Measurements from ENCODE around the gene MIOS. TPM values are rescaled to one million over a fixed set of nuclear protein-coding genes. Genes with fewer than 3 reads are reported as not detected.

MIOS gene
- total RNA-seq, 1 donor, result 78.3 TPM

DNA sequence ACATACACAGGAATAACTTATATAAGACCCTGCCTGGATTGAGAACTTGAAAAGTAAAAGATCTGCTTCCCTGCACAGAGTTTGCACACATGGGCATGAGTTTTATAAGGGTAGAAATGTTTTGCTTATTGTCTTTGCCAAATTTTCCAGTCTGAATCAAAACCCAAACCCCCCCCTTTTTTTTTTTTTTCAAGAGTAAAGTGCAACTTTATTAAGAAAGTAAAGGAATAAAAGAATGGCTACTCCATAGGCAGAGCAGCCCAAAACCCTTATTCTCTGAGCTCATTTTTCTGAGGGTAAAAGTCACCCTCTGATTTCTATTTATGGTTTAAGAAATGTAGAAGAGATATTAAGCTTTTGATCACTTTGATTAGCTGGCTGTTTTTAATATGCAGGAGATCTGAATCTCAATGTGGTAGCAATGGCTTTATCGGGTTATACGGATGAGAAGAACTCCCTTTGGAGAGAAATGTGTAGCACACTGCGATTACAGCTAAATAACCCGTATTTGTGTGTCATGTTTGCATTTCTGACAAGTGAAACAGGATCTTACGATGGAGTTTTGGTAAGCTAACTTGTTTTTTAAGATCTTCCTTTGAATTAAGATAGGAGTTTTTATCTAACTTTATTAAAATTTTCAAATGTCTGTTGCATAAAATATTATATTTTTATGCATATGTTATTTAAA, 18.7 kb downstream of the MIOS start:
- Histone ChIP-seq H3K4me1 (ENCODE audit: insufficient read depth, low read length) (no peaks in the 10 kb centered on the region), H3K27me3 (ENCODE audit: insufficient read depth, low read length) (no peaks in the 10 kb centered on the region), H3K9me3 (ENCODE audit: low read depth, low read length) (no peaks in the 10 kb centered on the region), H3K4me3 (ENCODE audit: low read length) (no peak overlapping the region)

- Histone ChIP-seq H3K27me3 (ENCODE audit: insufficient read depth, low read length) (no peaks in the 10 kb centered on the region), H3K9me3 (ENCODE audit: low read depth, low read length) (no peaks in the 10 kb centered on the region), H3K4me1 (ENCODE audit: insufficient read depth, low read length) (no peaks in the 10 kb centered on the region), H3K4me3 (ENCODE audit: low read length) (no peak overlapping the region)
Observed at GRCh38 chr7:7595451-7595850, 28.8 kb downstream of the MIOS start.

DNA sequence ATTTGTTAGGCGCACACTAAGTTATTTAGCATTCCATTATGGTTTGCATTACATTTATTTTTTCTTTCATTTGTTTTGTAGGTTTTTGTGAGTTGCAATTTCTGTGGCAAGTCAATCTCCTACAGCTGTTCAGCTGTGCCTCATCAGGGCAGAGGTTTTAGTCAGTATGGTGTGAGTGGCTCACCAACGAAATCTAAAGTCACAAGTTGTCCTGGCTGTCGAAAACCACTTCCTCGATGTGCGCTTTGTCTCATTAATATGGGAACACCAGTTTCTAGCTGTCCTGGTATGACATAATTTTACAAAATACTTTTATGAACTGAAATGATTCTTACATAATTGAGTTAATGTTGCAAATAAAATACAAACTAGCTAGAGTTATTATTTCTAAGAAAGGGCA, 29.5 kb downstream of the MIOS start:
- Histone ChIP-seq H3K4me3 (ENCODE audit: low read length) (no peak overlapping the region), H3K4me1 (ENCODE audit: insufficient read depth, low read length) (no peaks in the 10 kb centered on the region), H3K9me3 (ENCODE audit: low read depth, low read length) (no peaks in the 10 kb centered on the region), H3K27me3 (ENCODE audit: insufficient read depth, low read length) (no peaks in the 10 kb centered on the region)

DNA sequence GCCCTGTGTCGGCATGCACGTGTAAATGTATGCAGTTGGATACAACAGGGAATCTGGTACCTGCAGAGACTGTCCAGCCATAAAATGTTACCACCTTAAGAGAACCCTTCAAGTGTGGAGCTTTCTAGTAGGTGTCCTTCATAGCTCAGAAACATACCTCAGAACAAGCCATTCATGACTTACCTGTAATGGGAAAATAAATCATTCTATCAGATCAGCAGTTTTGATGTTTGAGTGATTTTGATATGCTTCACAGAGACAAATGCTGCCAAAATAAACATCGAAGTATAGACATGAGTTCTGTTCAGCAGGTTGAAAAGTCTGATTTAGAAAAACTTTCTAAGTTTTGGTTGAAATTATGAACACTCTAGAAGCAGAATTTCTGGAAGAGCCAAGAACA, 40.3 kb downstream of the MIOS start:
- H3K9me3 ChIP-seq (ENCODE audit: low read depth, low read length), result no peaks in the 10 kb centered on the region
- no peaks in the 10 kb centered on the region for H3K27me3 ChIP-seq (ENCODE audit: insufficient read depth, low read length)
- no peaks in the 10 kb centered on the region for H3K4me1 ChIP-seq (ENCODE audit: insufficient read depth, low read length)
- H3K4me3 ChIP-seq (ENCODE audit: low read length), result no peak overlapping the region

DNA sequence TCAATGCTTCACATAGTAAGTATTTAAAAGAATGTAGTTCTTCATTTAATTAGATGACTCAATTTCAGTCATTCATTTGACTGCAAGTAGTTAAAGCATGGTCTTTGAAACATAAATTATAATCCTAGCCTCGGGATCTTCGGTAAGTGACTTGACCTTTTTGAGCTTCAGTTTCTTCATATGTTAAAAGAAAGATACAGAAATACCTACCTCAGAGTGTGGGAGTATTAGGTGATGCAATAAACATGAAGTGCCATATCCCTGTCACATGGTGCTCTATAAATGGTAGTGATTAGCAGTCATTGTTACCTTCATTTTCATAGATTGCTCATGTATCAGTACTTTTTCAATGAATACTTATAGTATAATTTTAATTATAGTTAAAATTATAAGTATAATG, 42.6 kb downstream of the MIOS start:
- no peaks in the 10 kb centered on the region for H3K27me3 ChIP-seq (ENCODE audit: insufficient read depth, low read length)
- H3K9me3 ChIP-seq (ENCODE audit: low read depth, low read length), result no peaks in the 10 kb centered on the region
- no peak overlapping the region for H3K4me3 ChIP-seq (ENCODE audit: low read length)

GRCh38 chr7:7612519-7612918, 45.8 kb downstream of the MIOS start:
- H3K4me3 ChIP-seq (ENCODE audit: low read length), result no peak overlapping the region
- no peaks in the 10 kb centered on the region for H3K9me3 ChIP-seq (ENCODE audit: low read depth, low read length)
- H3K4me1 ChIP-seq (ENCODE audit: insufficient read depth, low read length), result no peaks in the 10 kb centered on the region
- no peaks in the 10 kb centered on the region for H3K27me3 ChIP-seq (ENCODE audit: insufficient read depth, low read length)

More for the DNA sequence above, 42.6 kb downstream of the MIOS start:
- H3K4me1 ChIP-seq (ENCODE audit: insufficient read depth, low read length), result no peaks in the 10 kb centered on the region

- no peaks in the 10 kb centered on the region for H3K27me3 ChIP-seq (ENCODE audit: insufficient read depth, low read length)
- H3K9me3 ChIP-seq (ENCODE audit: low read depth, low read length), result no peaks in the 10 kb centered on the region
- H3K4me1 ChIP-seq (ENCODE audit: insufficient read depth, low read length), result no peaks in the 10 kb centered on the region
- no peak overlapping the region for H3K4me3 ChIP-seq (ENCODE audit: low read length)
Observed at GRCh38 chr7:7613210-7613609, 46.5 kb downstream of the MIOS start.

DNA sequence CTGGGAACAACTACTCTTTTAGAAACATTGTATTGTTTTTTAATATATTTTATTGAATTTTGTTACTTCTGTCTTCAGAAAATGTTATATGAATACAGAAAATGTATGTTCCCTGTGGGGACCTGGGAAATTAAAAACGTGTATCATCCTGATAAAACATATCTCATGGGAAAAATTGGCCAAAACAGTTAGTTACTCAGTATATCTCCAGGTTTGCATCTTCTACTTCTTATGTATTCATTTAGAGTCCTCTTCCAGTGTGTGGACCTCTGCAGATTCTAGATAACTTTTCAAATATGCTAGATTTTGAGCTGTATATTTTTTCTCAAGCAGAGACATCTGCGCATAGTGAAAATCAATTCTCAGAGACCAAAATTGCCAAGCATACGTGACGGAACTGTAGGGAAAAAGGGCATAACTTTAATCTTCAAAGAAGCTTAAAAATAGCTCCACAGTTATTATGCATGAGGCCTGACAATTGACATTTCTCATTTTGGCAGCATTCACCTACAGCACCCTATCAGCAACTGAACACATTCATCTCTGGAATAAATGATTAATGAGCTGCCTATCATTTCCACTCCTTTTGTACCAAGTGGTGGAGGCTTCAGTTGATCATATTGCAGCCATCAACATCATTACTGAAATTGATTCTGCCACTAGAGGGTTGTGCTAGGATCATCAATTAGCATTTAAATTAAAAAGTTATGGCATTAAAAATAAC, 47.5 kb downstream of the MIOS start:
- Histone ChIP-seq H3K27me3 (ENCODE audit: insufficient read depth, low read length) (no peaks in the 10 kb centered on the region), H3K4me3 (ENCODE audit: low read length) (no peak overlapping the region), H3K9me3 (ENCODE audit: low read depth, low read length) (no peaks in the 10 kb centered on the region), H3K4me1 (ENCODE audit: insufficient read depth, low read length) (no peaks in the 10 kb centered on the region)

GRCh38 chr7:7617550-7617949, 50.9 kb downstream of the MIOS start:
- no peak overlapping the region for H3K4me3 ChIP-seq (ENCODE audit: low read length)
- no peaks in the 10 kb centered on the region for H3K4me1 ChIP-seq (ENCODE audit: insufficient read depth, low read length)
- no peaks in the 10 kb centered on the region for H3K27me3 ChIP-seq (ENCODE audit: insufficient read depth, low read length)
- no peaks in the 10 kb centered on the region for H3K9me3 ChIP-seq (ENCODE audit: low read depth, low read length)

- Histone ChIP-seq H3K27me3 (ENCODE audit: insufficient read depth, low read length) (no peaks in the 10 kb centered on the region), H3K9me3 (ENCODE audit: low read depth, low read length) (no peaks in the 10 kb centered on the region), H3K4me3 (ENCODE audit: low read length) (no peak overlapping the region), H3K4me1 (ENCODE audit: insufficient read depth, low read length) (no peaks in the 10 kb centered on the region)
Observed at GRCh38 chr7:7618410-7618809, 51.7 kb downstream of the MIOS start.

GRCh38 chr7:7620236-7620635, 53.6 kb downstream of the MIOS start:
- Histone ChIP-seq H3K4me1 (ENCODE audit: insufficient read depth, low read length) (no peaks in the 10 kb centered on the region), H3K4me3 (ENCODE audit: low read length) (no peak overlapping the region), H3K9me3 (ENCODE audit: low read depth, low read length) (no peaks in the 10 kb centered on the region), H3K27me3 (ENCODE audit: insufficient read depth, low read length) (no peaks in the 10 kb centered on the region)

GRCh38 chr7:7620644-7621210, 54.0 kb downstream of the MIOS start:
- Histone ChIP-seq H3K9me3 (ENCODE audit: low read depth, low read length) (no peaks in the 10 kb centered on the region), H3K4me3 (ENCODE audit: low read length) (no peak overlapping the region), H3K27me3 (ENCODE audit: insufficient read depth, low read length) (no peaks in the 10 kb centered on the region), H3K4me1 (ENCODE audit: insufficient read depth, low read length) (no peaks in the 10 kb centered on the region)

GRCh38 chr7:7628476-7628875, 61.8 kb downstream of the MIOS start:
- Histone ChIP-seq H3K27me3 (ENCODE audit: insufficient read depth, low read length) (no peaks in the 10 kb centered on the region), H3K9me3 (ENCODE audit: low read depth, low read length) (no peaks in the 10 kb centered on the region), H3K4me1 (ENCODE audit: insufficient read depth, low read length) (no peaks in the 10 kb centered on the region), H3K4me3 (ENCODE audit: low read length) (no peak overlapping the region)

- no peaks in the 10 kb centered on the region for H3K4me1 ChIP-seq (ENCODE audit: insufficient read depth, low read length)
- no peaks in the 10 kb centered on the region for H3K27me3 ChIP-seq (ENCODE audit: insufficient read depth, low read length)
- no peak overlapping the region for H3K4me3 ChIP-seq (ENCODE audit: low read length)
- H3K9me3 ChIP-seq (ENCODE audit: low read depth, low read length), result no peaks in the 10 kb centered on the region
Observed at GRCh38 chr7:7630626-7631329, 64.1 kb downstream of the MIOS start.

GRCh38 chr7:7639421-7639820, 72.7 kb downstream of the MIOS start:
- Histone ChIP-seq H3K4me1 (ENCODE audit: insufficient read depth, low read length) (peaks cover 22% of the 10 kb centered on the region), H3K9me3 (ENCODE audit: low read depth, low read length) (no peaks in the 10 kb centered on the region), H3K27me3 (ENCODE audit: insufficient read depth, low read length) (no peaks in the 10 kb centered on the region), H3K4me3 (ENCODE audit: low read length) (peak overlapping the region; percentile 92)
